ENCODE data around the gene MAP2K5. TPM values are rescaled to one million over a fixed set of nuclear protein-coding genes. Genes with fewer than 3 reads are reported as not detected.

MAP2K5 gene
- total RNA-seq, 1 donor from 2014 or later: 2.9 TPM

DNA sequence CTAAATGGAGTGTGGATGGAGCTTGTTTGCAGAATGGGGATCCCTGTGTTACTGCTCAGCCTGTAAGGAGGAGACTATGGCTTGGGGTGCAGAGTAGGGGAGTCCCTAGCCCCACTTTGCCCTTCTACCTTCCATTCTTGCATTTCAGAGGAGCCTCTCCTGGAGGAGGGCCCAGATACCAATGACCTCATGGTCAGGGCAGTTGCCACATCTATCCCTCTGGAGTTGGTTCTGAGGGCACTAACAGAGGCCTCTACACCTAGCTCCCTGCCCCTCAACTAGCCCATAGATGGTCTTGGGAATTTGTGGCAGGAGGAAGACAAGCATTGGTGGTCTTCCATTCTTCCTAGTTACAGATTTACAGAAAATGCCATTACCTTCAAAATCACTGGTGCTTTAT is 288.9 kb downstream of the MAP2K5 start:
- Histone ChIP-seq H3K4me3 (ENCODE audit: low read depth, low read length) (no peak overlapping the region), H3K27me3 (ENCODE audit: control insufficient read depth, insufficient read depth, low read length) (peaks cover 69% of the 10 kb centered on the region), H3K36me3 (ENCODE audit: control insufficient read depth, insufficient read depth, low read length) (no peaks in the 10 kb centered on the region)
- no peak for DNase-seq (ENCODE audit: low read depth)
- FAIRE-seq: peak; percentile 50
- TF ChIP-seq, protein P1, sequence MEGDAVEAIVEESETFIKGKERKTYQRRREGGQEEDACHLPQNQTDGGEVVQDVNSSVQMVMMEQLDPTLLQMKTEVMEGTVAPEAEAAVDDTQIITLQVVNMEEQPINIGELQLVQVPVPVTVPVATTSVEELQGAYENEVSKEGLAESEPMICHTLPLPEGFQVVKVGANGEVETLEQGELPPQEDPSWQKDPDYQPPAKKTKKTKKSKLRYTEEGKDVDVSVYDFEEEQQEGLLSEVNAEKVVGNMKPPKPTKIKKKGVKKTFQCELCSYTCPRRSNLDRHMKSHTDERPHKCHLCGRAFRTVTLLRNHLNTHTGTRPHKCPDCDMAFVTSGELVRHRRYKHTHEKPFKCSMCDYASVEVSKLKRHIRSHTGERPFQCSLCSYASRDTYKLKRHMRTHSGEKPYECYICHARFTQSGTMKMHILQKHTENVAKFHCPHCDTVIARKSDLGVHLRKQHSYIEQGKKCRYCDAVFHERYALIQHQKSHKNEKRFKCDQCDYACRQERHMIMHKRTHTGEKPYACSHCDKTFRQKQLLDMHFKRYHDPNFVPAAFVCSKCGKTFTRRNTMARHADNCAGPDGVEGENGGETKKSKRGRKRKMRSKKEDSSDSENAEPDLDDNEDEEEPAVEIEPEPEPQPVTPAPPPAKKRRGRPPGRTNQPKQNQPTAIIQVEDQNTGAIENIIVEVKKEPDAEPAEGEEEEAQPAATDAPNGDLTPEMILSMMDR (IDR thresholded peaks at IDR 0.05; ENCODE audit: insufficient read depth, low read length, severe bottlenecking): no peak

DNA sequence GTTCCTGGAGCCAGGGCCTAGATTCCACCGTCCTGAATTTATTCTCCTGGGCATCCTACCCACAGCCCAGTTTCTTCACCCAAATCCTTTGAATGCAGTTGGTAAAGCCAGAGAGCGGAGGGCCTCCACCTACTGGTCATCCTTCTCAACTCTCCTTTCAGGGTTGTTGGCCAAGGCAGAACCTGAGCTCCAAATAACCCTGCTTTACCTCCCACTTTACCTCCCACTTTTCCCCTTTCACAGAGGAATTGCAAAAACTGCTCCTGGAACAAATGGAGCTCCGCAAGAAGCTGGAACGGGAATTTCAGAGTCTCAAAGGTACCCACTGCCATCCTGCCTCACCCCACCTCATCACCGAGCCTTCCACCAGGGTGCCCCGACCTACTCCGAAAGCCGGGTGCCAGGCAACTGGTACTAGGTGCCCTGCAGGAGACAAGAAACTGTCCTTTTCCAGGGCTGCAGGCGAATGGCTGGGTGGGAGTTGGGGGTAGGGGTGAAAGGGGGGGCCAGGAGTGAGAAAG is 289.6 kb downstream of the MAP2K5 start:
- no peak for DNase-seq (ENCODE audit: low read depth)
- peaks cover 67% of the 10 kb centered on the region for H3K27me3 ChIP-seq (ENCODE audit: control insufficient read depth, insufficient read depth, low read length)
- no peak for FAIRE-seq

DNA sequence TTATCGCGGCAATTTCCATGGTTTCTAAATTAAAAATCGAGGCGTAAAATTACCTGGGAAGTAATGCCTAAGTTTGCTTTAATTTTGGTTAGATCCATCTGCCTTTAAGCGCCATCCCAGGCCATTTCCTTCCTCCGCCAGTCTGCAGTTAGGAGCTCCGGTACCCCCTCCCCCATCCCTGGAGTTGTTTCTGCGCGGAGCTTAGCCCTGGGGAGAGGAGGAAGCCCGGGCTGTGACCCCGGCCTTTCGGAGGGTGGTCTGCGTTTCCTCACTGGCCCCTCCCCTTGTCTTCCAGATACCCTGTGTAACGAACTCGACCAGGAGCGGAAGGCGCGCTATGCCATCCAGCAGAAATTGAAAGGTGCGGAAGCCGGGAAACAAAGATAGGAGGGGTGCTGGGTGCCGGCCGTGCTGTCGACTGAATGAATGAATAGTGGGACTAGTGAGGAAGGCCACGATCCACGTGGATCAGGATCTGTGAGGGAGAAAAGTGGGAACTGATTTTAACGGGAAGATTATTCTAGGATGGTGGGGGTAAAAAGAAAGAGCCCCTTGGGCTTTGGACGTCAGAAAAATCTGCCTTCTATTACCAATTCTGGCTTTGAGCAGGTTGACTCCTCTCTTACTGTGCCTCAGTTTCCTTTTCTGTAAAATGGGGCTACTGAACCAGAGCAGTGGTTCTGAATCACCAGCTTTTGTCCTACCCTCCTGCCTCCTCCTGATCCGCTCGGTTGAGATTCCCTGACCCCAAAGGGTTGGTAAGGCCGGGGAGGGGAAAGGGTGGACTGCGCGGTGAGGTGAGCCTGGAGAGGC is 290.6 kb downstream of the MAP2K5 start:
- Histone ChIP-seq H3K27me3 (ENCODE audit: control insufficient read depth, insufficient read depth, low read length) (peaks cover 62% of the 10 kb centered on the region), H3K4me3 (ENCODE audit: low read depth, low read length) (no peak overlapping the region), H3K36me3 (ENCODE audit: control insufficient read depth, insufficient read depth, low read length) (no peaks in the 10 kb centered on the region)
- TF ChIP-seq, protein P1 (IDR thresholded peaks at IDR 0.05; ENCODE audit: insufficient read depth, low read length, severe bottlenecking): no peak
- DNase-seq (ENCODE audit: low read depth) (no peak), FAIRE-seq (no peak)

More for the DNA sequence above, 289.6 kb downstream of the MAP2K5 start:
- Histone ChIP-seq H3K36me3 (ENCODE audit: control insufficient read depth, insufficient read depth, low read length) (no peaks in the 10 kb centered on the region), H3K4me3 (ENCODE audit: low read depth, low read length) (no peak overlapping the region)
- TF ChIP-seq, protein P1 (IDR thresholded peaks at IDR 0.05; ENCODE audit: insufficient read depth, low read length, severe bottlenecking): peak; percentile 40

DNA sequence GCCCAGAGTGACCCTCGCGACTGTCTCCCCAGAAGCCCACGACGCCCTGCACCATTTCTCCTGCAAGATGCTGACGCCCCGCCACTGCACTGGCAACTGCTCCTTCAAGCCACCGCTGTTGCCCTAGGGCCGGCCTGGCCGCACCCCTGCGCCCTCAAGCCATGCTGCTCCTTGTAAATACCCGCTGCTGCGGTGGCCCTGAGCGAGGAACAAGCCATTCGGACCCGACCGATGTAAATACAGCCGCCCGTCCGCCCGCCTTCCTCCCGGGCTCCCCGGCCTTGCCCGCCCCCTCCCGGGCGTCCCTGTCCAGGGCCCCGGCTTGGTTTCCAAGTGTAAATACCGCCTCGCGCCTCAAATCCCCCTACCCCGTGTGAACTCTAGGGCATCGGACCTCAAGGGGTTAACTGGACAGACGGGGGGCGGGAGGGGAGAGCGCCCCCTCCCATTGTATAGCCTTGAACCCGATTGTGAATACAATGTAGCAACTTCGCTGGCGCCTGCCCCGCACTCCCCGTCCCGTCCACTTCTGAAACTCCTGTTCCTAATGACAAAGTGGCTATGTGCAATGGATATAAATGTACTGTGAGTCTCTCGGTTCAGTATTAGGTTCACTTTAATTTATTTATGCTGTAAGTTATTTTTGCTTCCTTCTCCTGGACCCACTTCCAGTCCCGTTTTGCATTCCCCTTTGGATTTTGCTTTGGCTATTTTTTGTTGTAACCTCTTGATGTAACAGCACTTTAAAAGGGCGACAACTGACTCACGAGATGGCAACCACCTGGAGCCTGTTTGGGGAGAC is 291.4 kb downstream of the MAP2K5 start:
- H3K4me3 ChIP-seq (ENCODE audit: low read depth, low read length): peak overlapping the region; percentile 3

DNA sequence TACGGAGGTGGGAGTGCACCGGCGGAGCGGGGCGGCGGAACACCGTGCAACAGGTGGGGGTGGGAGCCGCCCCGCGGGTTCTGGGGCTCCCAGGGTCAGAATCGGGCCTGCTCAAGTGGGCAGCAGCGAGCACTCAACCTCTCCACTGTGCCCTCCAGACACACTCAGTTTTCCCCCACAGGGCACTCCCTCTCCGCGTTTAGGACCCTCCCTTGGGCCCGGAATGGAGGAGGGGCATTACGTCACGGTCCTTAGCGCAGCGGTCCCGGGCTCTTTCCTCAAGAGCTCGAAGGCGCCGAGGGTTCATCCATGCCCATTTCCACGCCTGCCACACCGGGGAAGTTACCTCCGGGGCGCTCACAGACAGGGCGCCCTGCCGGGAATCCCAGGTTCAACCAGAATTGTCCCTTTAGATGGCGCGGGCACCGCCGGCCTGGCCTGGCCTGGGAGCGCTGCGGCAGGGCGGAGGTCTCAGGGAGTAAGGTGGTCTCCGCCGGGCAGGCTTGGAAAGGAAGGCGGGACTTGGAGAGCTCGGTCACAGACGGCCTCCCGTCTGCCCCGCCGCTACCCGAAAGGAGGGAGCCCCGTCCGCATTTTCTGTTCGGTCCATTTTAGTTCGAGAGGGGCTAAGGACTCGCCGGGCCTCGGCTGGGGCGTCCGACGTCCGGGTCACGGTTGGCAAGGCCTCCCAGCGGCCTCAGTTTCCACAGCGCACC is 292.2 kb downstream of the MAP2K5 start:
- DNase-seq (ENCODE audit: low read depth) (no peak), FAIRE-seq (no peak)
- Histone ChIP-seq H3K27me3 (ENCODE audit: control insufficient read depth, insufficient read depth, low read length) (peaks cover 50% of the 10 kb centered on the region), H3K4me3 (ENCODE audit: low read depth, low read length) (no peak overlapping the region), H3K36me3 (ENCODE audit: control insufficient read depth, insufficient read depth, low read length) (no peaks in the 10 kb centered on the region)
- TF ChIP-seq, protein P1 (IDR thresholded peaks at IDR 0.05; ENCODE audit: insufficient read depth, low read length, severe bottlenecking): no peak

More for the DNA sequence above, 291.4 kb downstream of the MAP2K5 start:
- H3K27me3 ChIP-seq (ENCODE audit: control insufficient read depth, insufficient read depth, low read length): peaks cover 54% of the 10 kb centered on the region
- H3K36me3 ChIP-seq (ENCODE audit: control insufficient read depth, insufficient read depth, low read length): no peaks in the 10 kb centered on the region
- DNase-seq (ENCODE audit: low read depth) (no peak), FAIRE-seq (no peak)
- TF ChIP-seq, protein P1 (IDR thresholded peaks at IDR 0.05; ENCODE audit: insufficient read depth, low read length, severe bottlenecking): peak; percentile 67

Measured in bronchial epithelial cell (primary cell).